K562 (cell line): ENCODE results near the gene YOD1.

ENCODE experiments used
- CTCF ChIP-seq, 3 experiments: IDR thresholded peaks in 2 of 3; conservative IDR thresholded peaks in 1 of 3; 2 replicates each; pipeline ENCODE4 v1.5.1; 2011 to 2012; ENCODE audit warnings: low read length in 3 of 3, mild to moderate bottlenecking in 3 of 3, control low read depth in 2 of 3, improper control_type of control experiment in 1 of 3, inconsistent platforms in 1 of 3, low read depth in 1 of 3, mixed read lengths in 1 of 3, moderate library complexity in 1 of 3; ENCODE audit not compliant: insufficient read depth in 2 of 3
- HMG20B ChIP-seq: fragments of 250-450 bp; sonication (Bioruptor Pico); IDR thresholded peaks from 2 replicates; pipeline ENCODE4 v1.5.0; 2021; ENCODE audit warnings: mild to moderate bottlenecking
- MXI1 ChIP-seq: IDR thresholded peaks from 2 replicates; pipeline ENCODE4 v1.6.1; 2011; ENCODE audit warnings: low read depth, mild to moderate bottlenecking, improper control_type of control experiment, low read length
- MYC ChIP-seq, 2 experiments: fragments of 250-450 bp in 1 of 2; sonication (Bioruptor Pico) in 1 of 2; IDR thresholded peaks; 2 replicates each; pipeline versions ENCODE4 v1.5.1 to v1.6.1; 2012 to 2021; ENCODE audit warnings: low read depth in 2 of 2, borderline replicate concordance in 1 of 2, improper control_type of control experiment in 1 of 2, low read length in 1 of 2, mild to moderate bottlenecking in 1 of 2, moderate library complexity in 1 of 2
- NONO ChIP-seq, 2 experiments: fragments of 200-400 bp in 1 of 2; fragments of 450-650 bp in 1 of 2; formaldehyde crosslinking in 1 of 2; IDR thresholded peaks; 2 replicates each; pipeline ENCODE4 v1.6.1; 2017; ENCODE audit warnings: low read depth in 2 of 2, mild to moderate bottlenecking in 2 of 2, moderate library complexity in 2 of 2, low read length in 1 of 2
- POLR2A ChIP-seq: fragments of 450-650 bp; conservative IDR thresholded peaks from 2 replicates; pipeline ENCODE4 v1.6.1; 2016
- ZNF121 ChIP-seq: sonication (generic); formaldehyde crosslinking; conservative IDR thresholded peaks from 2 replicates; pipeline ENCODE4 v1.8.0; 2022; ENCODE audit warnings: missing genetic modification reagents
- ZNF77 ChIP-seq: fragments of 250-450 bp; sonication (Bioruptor Pico); IDR thresholded peaks from 2 replicates; pipeline ENCODE4 v1.5.0; 2020
- TF ChIP-seq, protein P1 (sequence below), 2 experiments: fragments of 450-650 bp; IDR thresholded peaks; 2 replicates each; pipeline ENCODE4 v1.6.1; 2016; ENCODE audit warnings: mild to moderate bottlenecking in 2 of 2, borderline replicate concordance in 1 of 2, low read depth in 1 of 2, moderate library complexity in 1 of 2

GRCh38 chr1:207093944-207094343 is 42.9 kb upstream of the YOD1 start:
- TF ChIP-seq MYC (IDR thresholded peaks at IDR 0.05; ENCODE audit: low read depth, low read length), result no peak
- no peak for TF ChIP-seq MYC (CRISPR knock-in tag; IDR thresholded peaks at IDR 0.05; ENCODE audit: borderline replicate concordance, low read depth)
- no peak for TF ChIP-seq POLR2A
- TF ChIP-seq, protein P1, sequence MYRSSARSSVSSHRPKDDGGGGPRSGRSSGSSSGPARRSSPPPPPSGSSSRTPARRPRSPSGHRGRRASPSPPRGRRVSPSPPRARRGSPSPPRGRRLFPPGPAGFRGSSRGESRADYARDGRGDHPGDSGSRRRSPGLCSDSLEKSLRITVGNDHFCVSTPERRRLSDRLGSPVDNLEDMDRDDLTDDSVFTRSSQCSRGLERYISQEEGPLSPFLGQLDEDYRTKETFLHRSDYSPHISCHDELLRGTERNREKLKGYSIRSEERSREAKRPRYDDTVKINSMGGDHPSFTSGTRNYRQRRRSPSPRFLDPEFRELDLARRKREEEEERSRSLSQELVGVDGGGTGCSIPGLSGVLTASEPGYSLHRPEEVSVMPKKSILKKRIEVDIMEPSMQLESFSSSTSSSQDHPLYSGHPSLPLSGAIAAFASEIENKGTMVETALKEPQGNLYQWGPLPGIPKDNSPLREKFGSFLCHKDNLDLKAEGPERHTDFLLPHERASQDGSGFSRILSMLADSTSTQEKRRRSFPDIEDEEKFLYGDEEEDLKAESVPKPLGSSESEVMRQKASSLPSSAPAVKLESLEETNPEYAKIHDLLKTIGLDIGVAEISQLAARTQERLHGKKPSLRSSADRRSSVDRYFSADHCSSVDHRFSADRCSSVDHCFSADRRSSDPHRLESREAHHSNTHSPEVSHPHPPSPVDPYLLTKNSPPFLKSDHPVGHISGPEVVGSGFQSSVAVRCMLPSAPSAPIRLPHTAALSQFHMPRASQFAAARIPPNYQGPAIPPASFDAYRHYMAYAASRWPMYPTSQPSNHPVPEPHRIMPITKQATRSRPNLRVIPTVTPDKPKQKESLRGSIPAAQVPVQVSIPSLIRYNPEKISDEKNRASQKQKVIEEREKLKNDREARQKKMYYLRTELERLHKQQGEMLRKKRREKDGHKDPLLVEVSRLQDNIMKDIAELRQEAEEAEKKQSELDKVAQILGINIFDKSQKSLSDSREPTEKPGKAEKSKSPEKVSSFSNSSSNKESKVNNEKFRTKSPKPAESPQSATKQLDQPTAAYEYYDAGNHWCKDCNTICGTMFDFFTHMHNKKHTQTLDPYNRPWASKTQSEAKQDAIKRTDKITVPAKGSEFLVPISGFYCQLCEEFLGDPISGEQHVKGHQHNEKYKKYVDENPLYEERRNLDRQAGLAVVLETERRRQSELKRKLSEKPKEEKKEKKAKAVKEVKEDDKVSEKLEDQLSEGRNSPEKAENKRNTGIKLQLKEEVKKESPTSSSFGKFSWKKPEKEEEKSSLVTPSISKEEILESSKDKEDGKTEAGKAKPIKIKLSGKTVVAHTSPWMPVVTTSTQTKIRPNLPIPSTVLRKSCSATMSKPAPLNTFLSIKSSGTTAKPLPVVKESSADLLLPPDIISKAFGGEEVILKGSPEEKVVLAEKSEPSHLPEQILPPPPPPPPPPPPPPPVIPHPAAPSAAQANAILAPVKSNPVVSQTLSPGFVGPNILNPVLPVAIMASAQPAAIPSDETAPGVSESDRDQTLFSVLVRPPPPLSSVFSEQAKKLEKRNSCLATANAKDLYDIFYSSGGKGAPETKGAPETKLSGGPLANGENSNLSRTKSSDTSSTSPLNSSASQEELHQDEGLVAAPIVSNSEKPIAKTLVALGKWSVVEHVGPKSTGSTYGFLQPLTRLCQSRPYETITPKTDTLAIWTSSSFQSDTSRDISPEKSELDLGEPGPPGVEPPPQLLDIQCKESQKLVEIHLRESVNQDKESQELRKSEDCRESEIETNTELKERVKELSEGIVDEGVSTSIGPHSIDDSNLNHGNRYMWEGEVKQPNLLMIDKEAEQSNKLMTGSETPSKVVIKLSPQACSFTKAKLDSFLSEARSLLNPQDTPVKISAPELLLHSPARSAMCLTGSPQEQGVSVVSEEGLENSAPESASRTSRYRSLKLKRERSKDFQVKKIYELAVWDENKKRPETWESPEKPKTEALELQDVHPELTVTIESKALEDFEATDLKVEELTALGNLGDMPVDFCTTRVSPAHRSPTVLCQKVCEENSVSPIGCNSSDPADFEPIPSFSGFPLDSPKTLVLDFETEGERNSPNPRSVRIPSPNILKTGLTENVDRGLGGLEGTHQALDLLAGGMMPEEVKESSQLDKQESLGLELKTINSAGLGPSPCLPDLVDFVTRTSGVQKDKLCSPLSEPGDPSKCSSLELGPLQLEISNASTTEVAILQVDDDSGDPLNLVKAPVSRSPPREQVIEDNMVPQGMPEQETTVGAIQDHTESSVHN (IDR thresholded peaks at IDR 0.05; ENCODE audit: borderline replicate concordance in 1 of 2, low read depth in 1 of 2), result no peak
- TF ChIP-seq ZNF77 (CRISPR knock-in tag), result no peak
- TF ChIP-seq ZNF121, result no peak
- no peak for TF ChIP-seq NONO (IDR thresholded peaks at IDR 0.05; ENCODE audit: low read depth in 2 of 2, low read length in 1 of 2)
- TF ChIP-seq MXI1, result no peak
- TF ChIP-seq CTCF (IDR thresholded peaks at IDR 0.05 in 2 of 3, conservative IDR thresholded peaks at IDR 0.05 in 1 of 3; ENCODE audit: insufficient read depth in 2 of 3, low read depth in 1 of 3, low read length in 3 of 3), result no peak
- no peak for TF ChIP-seq HMG20B (CRISPR knock-in tag)
